Osteoblast (primary cell): ENCODE measurements around the gene CACNA2D3. TPM values are rescaled to one million over a fixed set of nuclear protein-coding genes. Genes with fewer than 3 reads are reported as not detected.

ENCODE experiments used
- DNase-seq: peaks from one replicate; pipeline ENCODE4 v3.0.0; 2011; ENCODE audit warnings: low spot score, mixed read lengths; ENCODE audit not compliant: insufficient read length; ENCODE audit errors: missing footprints
- H2AFZ ChIP-seq: 2 replicates; pipeline ENCODE4 v1.6.0; 2011; ENCODE audit warnings: mild to moderate bottlenecking, low read length
- H3K27ac ChIP-seq: 2 replicates; pipeline ENCODE4 v1.5.1; 2011; ENCODE audit warnings: mild to moderate bottlenecking, low read depth, low read length, moderate library complexity
- H3K27me3 ChIP-seq: 2 replicates; pipeline ENCODE4 v1.6.0; 2012; ENCODE audit warnings: mild to moderate bottlenecking, control low read depth, inconsistent platforms, low read length, moderate library complexity; ENCODE audit not compliant: insufficient read depth
- H3K36me3 ChIP-seq: 2 replicates; pipeline ENCODE4 v1.5.1; 2011; ENCODE audit warnings: mild to moderate bottlenecking, low read length, control low read depth, moderate library complexity; ENCODE audit not compliant: insufficient read depth
- H3K4me1 ChIP-seq: 2 replicates; pipeline ENCODE4 v1.5.1; 2011; ENCODE audit warnings: mild to moderate bottlenecking, low read length, control low read depth, moderate library complexity; ENCODE audit not compliant: insufficient read depth
- H3K4me2 ChIP-seq: 2 replicates; pipeline ENCODE4 v1.6.0; 2011; ENCODE audit warnings: mild to moderate bottlenecking, low read length; ENCODE audit not compliant: insufficient read depth
- H3K4me3 ChIP-seq: fragments of 200-600 bp; sonication (generic); 3 replicates; pipeline ENCODE4 v1.5.1; 2012; ENCODE audit warnings: mild to moderate bottlenecking, low read length, inconsistent platforms; ENCODE audit not compliant: insufficient read depth
- H3K79me2 ChIP-seq: 2 replicates; pipeline ENCODE4 v1.6.0; 2012; ENCODE audit warnings: mild to moderate bottlenecking, low read length, control low read depth, inconsistent platforms; ENCODE audit not compliant: insufficient read depth
- H3K9me3 ChIP-seq: 2 replicates; pipeline ENCODE4 v1.5.1; 2011; ENCODE audit warnings: low read depth, low read length, control low read depth
- H4K20me1 ChIP-seq: 2 replicates; pipeline ENCODE4 v1.6.0; 2012; ENCODE audit warnings: mild to moderate bottlenecking, low read length, control low read depth; ENCODE audit not compliant: insufficient read depth
- CTCF ChIP-seq: IDR thresholded peaks from 2 replicates; pipeline ENCODE4 v1.5.1; 2011; ENCODE audit warnings: mild to moderate bottlenecking, low read depth, low read length, moderate library complexity; ENCODE audit errors: extremely low read depth
- total RNA-seq: library from RNA; depleted of rRNA; stranded (reverse); fragments of >200 nt; gene quantifications from 2 replicates; pipeline ENCODE4 v1.2.3, GENCODE V29; 2012

Gene CACNA2D3
- total RNA-seq, 1 donor = 0.36 TPM

DNA sequence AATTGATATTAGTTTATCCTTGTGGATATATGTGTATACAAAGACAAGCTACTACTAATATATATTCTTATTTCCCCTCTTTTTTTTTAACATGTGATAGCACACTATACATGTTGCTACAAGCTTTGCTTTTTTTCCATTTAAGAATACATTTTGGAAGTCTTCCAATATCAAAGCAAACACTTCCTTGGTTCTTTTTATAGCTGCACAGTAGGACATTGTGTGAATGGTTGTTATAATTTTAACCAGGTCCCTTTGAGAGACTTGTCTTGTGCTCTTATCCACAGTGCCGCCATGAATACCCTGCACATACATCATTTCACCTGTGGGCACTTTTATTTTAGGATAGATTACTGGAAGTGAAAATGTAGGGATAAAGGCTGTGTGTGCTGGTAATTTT, 88.7 kb downstream of the CACNA2D3 start:
- H2AFZ ChIP-seq = no peak overlapping the region
- H3K36me3 ChIP-seq = no peaks in the 10 kb centered on the region
- no peaks in the 10 kb centered on the region for H3K79me2 ChIP-seq
- no peaks in the 10 kb centered on the region for H3K27me3 ChIP-seq
- no peaks in the 10 kb centered on the region for H3K4me1 ChIP-seq
- DNase-seq = no peak
- H3K4me3 ChIP-seq = no peak overlapping the region
- H3K27ac ChIP-seq = no peak overlapping the region
- H4K20me1 ChIP-seq = no peaks in the 10 kb centered on the region
- H3K9me3 ChIP-seq = no peaks in the 10 kb centered on the region
- no peak overlapping the region for H3K4me2 ChIP-seq
- no peak for TF ChIP-seq CTCF

- DNase-seq = no peak
- TF ChIP-seq CTCF = no peak
- Histone ChIP-seq H3K27ac (no peak overlapping the region), H3K79me2 (no peaks in the 10 kb centered on the region), H2AFZ (no peak overlapping the region), H3K4me1 (no peaks in the 10 kb centered on the region), H3K36me3 (no peaks in the 10 kb centered on the region), H3K4me2 (no peak overlapping the region), H3K27me3 (no peaks in the 10 kb centered on the region), H3K9me3 (no peaks in the 10 kb centered on the region), H3K4me3 (no peak overlapping the region), H4K20me1 (no peaks in the 10 kb centered on the region)
Measured at GRCh38 chr3:54212723-54213122, 90.4 kb downstream of the CACNA2D3 start.

DNA sequence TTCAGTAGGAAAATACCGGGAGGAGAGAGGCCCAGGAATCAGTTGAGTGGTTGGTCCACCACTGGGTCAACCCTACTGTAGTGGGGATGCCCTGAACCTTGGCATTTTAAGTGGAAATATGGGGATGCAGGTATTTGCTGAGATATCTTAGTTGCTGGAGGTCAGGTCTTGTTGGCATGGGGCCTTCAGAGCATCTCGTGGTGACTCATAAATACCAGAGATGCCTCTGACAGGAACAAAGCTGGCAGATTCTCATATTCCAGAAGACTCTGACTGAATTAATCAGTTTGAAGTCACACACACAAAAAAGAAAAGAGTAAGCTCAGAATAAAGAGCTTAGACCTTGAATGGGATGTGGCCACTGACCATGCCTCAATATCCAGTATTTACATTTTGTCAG, 91.6 kb downstream of the CACNA2D3 start:
- Histone ChIP-seq H3K27me3 (no peaks in the 10 kb centered on the region), H3K27ac (no peak overlapping the region), H3K79me2 (no peaks in the 10 kb centered on the region), H3K4me3 (no peak overlapping the region), H4K20me1 (no peaks in the 10 kb centered on the region), H3K36me3 (no peaks in the 10 kb centered on the region), H3K4me1 (no peaks in the 10 kb centered on the region), H3K4me2 (no peak overlapping the region), H3K9me3 (no peaks in the 10 kb centered on the region), H2AFZ (no peak overlapping the region)
- no peak for TF ChIP-seq CTCF
- no peak for DNase-seq

DNA sequence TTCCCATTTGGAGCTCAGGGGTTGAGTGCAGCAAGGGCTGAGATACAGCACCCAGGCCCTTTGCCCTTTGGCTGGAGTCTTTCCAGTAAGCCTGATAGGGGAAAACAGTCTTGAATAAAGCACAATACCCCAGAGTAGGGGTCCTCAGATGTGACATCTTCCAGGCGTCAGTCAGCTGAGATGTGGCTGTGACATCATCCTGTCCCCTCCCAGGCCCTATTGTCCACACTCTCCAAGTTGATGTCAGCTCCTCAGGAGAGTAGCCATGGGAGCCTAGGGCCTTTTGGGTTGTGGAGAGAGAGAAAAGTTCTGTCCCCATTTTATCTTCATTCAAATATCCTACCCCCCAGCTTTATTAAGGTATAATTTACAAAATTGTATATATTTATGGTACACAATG, 92.5 kb downstream of the CACNA2D3 start:
- no peaks in the 10 kb centered on the region for H3K4me1 ChIP-seq
- no peak for DNase-seq

More for the DNA sequence above, 92.5 kb downstream of the CACNA2D3 start:
- Histone ChIP-seq H2AFZ (no peak overlapping the region), H3K27ac (no peak overlapping the region), H3K4me3 (no peak overlapping the region), H3K79me2 (no peaks in the 10 kb centered on the region), H3K36me3 (no peaks in the 10 kb centered on the region), H4K20me1 (no peaks in the 10 kb centered on the region), H3K27me3 (no peaks in the 10 kb centered on the region), H3K9me3 (no peaks in the 10 kb centered on the region), H3K4me2 (no peak overlapping the region)
- TF ChIP-seq CTCF = no peak
